PC-9 (cell line): ENCODE results near the gene AUTS2.

Source experiments
- EZH2 ChIP-seq: fragments of 200-600 bp; sonication (generic); IDR thresholded peaks from 2 replicates; pipeline ENCODE4 v1.8.0; 2017; ENCODE audit warnings: antibody characterized with exemption, low read depth
- TF ChIP-seq, protein P1 (sequence below): fragments of 200-600 bp; sonication (generic); conservative IDR thresholded peaks from 2 replicates; pipeline ENCODE4 v1.6.1; 2017; ENCODE audit warnings: mixed run types, antibody characterized with exemption, mild to moderate bottlenecking, moderate library complexity

GRCh38 chr7:69600710-69601519 lies 2.6 kb downstream of the AUTS2 start:
- TF ChIP-seq, protein P1, sequence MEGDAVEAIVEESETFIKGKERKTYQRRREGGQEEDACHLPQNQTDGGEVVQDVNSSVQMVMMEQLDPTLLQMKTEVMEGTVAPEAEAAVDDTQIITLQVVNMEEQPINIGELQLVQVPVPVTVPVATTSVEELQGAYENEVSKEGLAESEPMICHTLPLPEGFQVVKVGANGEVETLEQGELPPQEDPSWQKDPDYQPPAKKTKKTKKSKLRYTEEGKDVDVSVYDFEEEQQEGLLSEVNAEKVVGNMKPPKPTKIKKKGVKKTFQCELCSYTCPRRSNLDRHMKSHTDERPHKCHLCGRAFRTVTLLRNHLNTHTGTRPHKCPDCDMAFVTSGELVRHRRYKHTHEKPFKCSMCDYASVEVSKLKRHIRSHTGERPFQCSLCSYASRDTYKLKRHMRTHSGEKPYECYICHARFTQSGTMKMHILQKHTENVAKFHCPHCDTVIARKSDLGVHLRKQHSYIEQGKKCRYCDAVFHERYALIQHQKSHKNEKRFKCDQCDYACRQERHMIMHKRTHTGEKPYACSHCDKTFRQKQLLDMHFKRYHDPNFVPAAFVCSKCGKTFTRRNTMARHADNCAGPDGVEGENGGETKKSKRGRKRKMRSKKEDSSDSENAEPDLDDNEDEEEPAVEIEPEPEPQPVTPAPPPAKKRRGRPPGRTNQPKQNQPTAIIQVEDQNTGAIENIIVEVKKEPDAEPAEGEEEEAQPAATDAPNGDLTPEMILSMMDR = no peak
- TF ChIP-seq EZH2 = no peak
